H9 (cell line): ENCODE data around the gene PJA1. TPM values are rescaled to one million over a fixed set of nuclear protein-coding genes. Genes with fewer than 3 reads are reported as not detected.

Experiments used
- DNase-seq: peaks from one replicate; pipeline ENCODE4 v3.0.0-alpha.2; 2017
- H2AFZ ChIP-seq: one replicate; pipeline ENCODE4 v1.6.1; 2013; ENCODE audit warnings: mild to moderate bottlenecking, low read length, control low read depth, moderate library complexity
- H2AK5ac ChIP-seq: 2 replicates; pipeline ENCODE4 v1.6.1; 2013; ENCODE audit warnings: low read length, control low read depth, mixed read lengths; ENCODE audit not compliant: insufficient read length
- H2BK120ac ChIP-seq: one replicate; pipeline ENCODE4 v1.6.1; 2013; ENCODE audit warnings: low read depth, mild to moderate bottlenecking, low read length, control low read depth, inconsistent platforms; ENCODE audit not compliant: poor library complexity, severe bottlenecking
- H2BK12ac ChIP-seq: 2 replicates; pipeline ENCODE4 v1.6.1; 2013; ENCODE audit warnings: low read length, control low read depth, mixed read lengths, low read depth; ENCODE audit not compliant: insufficient read length
- H2BK15ac ChIP-seq: 2 replicates; pipeline ENCODE4 v1.6.1; 2013; ENCODE audit warnings: low read depth, low read length, control low read depth
- H2BK20ac ChIP-seq: one replicate; pipeline ENCODE4 v1.6.1; 2013; ENCODE audit warnings: low read depth, mild to moderate bottlenecking, low read length, control low read depth, inconsistent platforms; ENCODE audit not compliant: poor library complexity, severe bottlenecking
- H2BK5ac ChIP-seq: 2 replicates; pipeline ENCODE4 v1.6.1; 2013; ENCODE audit warnings: low read length, control low read depth, mixed read lengths; ENCODE audit not compliant: insufficient read length
- H3K14ac ChIP-seq: 2 replicates; pipeline ENCODE4 v1.6.1; 2013; ENCODE audit warnings: low read length, control low read depth; ENCODE audit not compliant: insufficient read depth
- H3K18ac ChIP-seq: 2 replicates; pipeline ENCODE4 v1.6.1; 2013; ENCODE audit warnings: low read depth, mild to moderate bottlenecking, mixed read lengths, low read length, control low read depth; ENCODE audit not compliant: insufficient read length
- H3K23ac ChIP-seq: 2 replicates; pipeline ENCODE4 v1.6.1; 2013; ENCODE audit warnings: low read length, control low read depth, mixed read lengths, low read depth; ENCODE audit not compliant: insufficient read length
- H3K23me2 ChIP-seq: 2 replicates; pipeline ENCODE4 v1.6.1; 2013; ENCODE audit warnings: low read depth, mild to moderate bottlenecking, mixed read lengths, low read length, control low read depth; ENCODE audit not compliant: insufficient read length, poor library complexity, severe bottlenecking
- H3K27ac ChIP-seq: 2 replicates; pipeline ENCODE4 v1.5.1; 2013; ENCODE audit warnings: low read length, control low read depth, mixed read lengths, low read depth; ENCODE audit not compliant: insufficient read length
- H3K27me3 ChIP-seq: 2 replicates; pipeline ENCODE4 v1.6.1; 2013; ENCODE audit warnings: low read length, control low read depth, inconsistent platforms; ENCODE audit not compliant: insufficient read depth
- H3K4ac ChIP-seq: 2 replicates; pipeline ENCODE4 v1.6.1; 2013; ENCODE audit warnings: low read depth, mild to moderate bottlenecking, control low read depth, inconsistent platforms, low read length, moderate library complexity
- H3K4me1 ChIP-seq: 2 replicates; pipeline ENCODE4 v1.6.1; 2013; ENCODE audit warnings: low read length, control low read depth, inconsistent platforms; ENCODE audit not compliant: insufficient read depth
- H3K4me2 ChIP-seq: 2 replicates; pipeline ENCODE4 v1.6.1; 2013; ENCODE audit warnings: low read length, control low read depth, mixed read lengths; ENCODE audit not compliant: insufficient read length, insufficient read depth
- H3K56ac ChIP-seq: 2 replicates; pipeline ENCODE4 v1.6.1; 2013; ENCODE audit warnings: low read depth, mild to moderate bottlenecking, mixed read lengths, low read length, control low read depth; ENCODE audit not compliant: insufficient read length
- H3K79me1 ChIP-seq: 2 replicates; pipeline ENCODE4 v1.6.1; 2013; ENCODE audit warnings: low read depth, mild to moderate bottlenecking, moderate library complexity, low read length, control low read depth, inconsistent platforms; ENCODE audit not compliant: insufficient read depth, poor library complexity, severe bottlenecking
- H3K79me2 ChIP-seq: 2 replicates; pipeline ENCODE4 v1.6.1; 2013; ENCODE audit warnings: low read length, control low read depth, inconsistent platforms; ENCODE audit not compliant: insufficient read depth
- H3K9ac ChIP-seq: 2 replicates; pipeline ENCODE4 v1.6.1; 2013; ENCODE audit warnings: low read length, control low read depth, mixed read lengths; ENCODE audit not compliant: insufficient read length; ENCODE audit errors: extremely low read depth
- H3K9me3 ChIP-seq: one replicate; pipeline ENCODE4 v1.6.1; 2013; ENCODE audit warnings: low read depth, low read length, inconsistent platforms; ENCODE audit not compliant: control insufficient read depth
- H3T11ph ChIP-seq: one replicate; pipeline ENCODE4 v1.6.1; 2013; ENCODE audit warnings: mild to moderate bottlenecking, low read length, control low read depth, inconsistent platforms
- H4K20me1 ChIP-seq: one replicate; pipeline ENCODE4 v1.6.1; 2013; ENCODE audit not compliant: control insufficient read depth, insufficient read length, insufficient read depth
- H4K5ac ChIP-seq: 2 replicates; pipeline ENCODE4 v1.6.1; 2013; ENCODE audit warnings: low read depth, mild to moderate bottlenecking, mixed read lengths, low read length, control low read depth; ENCODE audit not compliant: insufficient read length
- H4K8ac ChIP-seq: replicated peaks from 2 replicates; pipeline ENCODE4 v1.6.1; 2013; ENCODE audit warnings: low read length, control low read depth, mixed read lengths, low read depth; ENCODE audit not compliant: insufficient read length
- H4K91ac ChIP-seq: 2 replicates; pipeline ENCODE4 v1.6.1; 2013; ENCODE audit warnings: low read depth, mild to moderate bottlenecking, moderate library complexity, mixed read lengths, low read length, control low read depth; ENCODE audit not compliant: insufficient read length
- H3K27ac Mint-ChIP-seq, 3 experiments: 2 replicates in 2 of 3; 3 replicates in 1 of 3; pipeline ENCODE4 v1.8.0; 2020 to 2021; ENCODE audit warnings: mixed read lengths in 3 of 3, mild to moderate bottlenecking in 1 of 3, moderate library complexity in 1 of 3
- H3K27me3 Mint-ChIP-seq: 2 replicates; pipeline ENCODE4 v1.8.0; 2021; ENCODE audit warnings: low read depth, mild to moderate bottlenecking, moderate library complexity, mixed read lengths
- H3K36me3 Mint-ChIP-seq, 3 experiments: 2 replicates in 2 of 3; 3 replicates in 1 of 3; pipeline ENCODE4 v1.8.0; 2020 to 2021; ENCODE audit warnings: low read depth in 3 of 3, mixed read lengths in 3 of 3; ENCODE audit not compliant: insufficient read depth in 1 of 3
- H3K4me1 Mint-ChIP-seq, 2 experiments: 2 replicates each; pipeline ENCODE4 v1.8.0; 2020; ENCODE audit warnings: mixed read lengths in 2 of 2
- H3K4me3 Mint-ChIP-seq, 2 experiments: 2 replicates in 1 of 2; 3 replicates in 1 of 2; pipeline ENCODE4 v1.8.0; 2020 to 2021; ENCODE audit warnings: mild to moderate bottlenecking in 2 of 2, mixed read lengths in 2 of 2, moderate library complexity in 1 of 2
- H3K9me3 Mint-ChIP-seq, 2 experiments: 2 replicates in 1 of 2; 3 replicates in 1 of 2; pipeline ENCODE4 v1.8.0; 2020; ENCODE audit warnings: mild to moderate bottlenecking in 2 of 2, mixed read lengths in 2 of 2, moderate library complexity in 1 of 2
- CTCF ChIP-seq: fragments of 200-600 bp; sonication (generic); conservative IDR thresholded peaks from 3 replicates; pipeline ENCODE4 v1.8.0; 2021; ENCODE audit warnings: antibody characterized with exemption, mild to moderate bottlenecking
- WGBS: extraction: QIAGEN DNeasy Blood & Tissue Kit; methylation state at CpG from one replicate; pipeline ENCODE4 v1.1.7; 2013; ENCODE audit warnings: missing lambda C conversion rate, low lambda C conversion rate, mixed read lengths; ENCODE audit not compliant: insufficient read length; ENCODE audit errors: extremely low coverage; 5-methylcytosine and 5-hydroxymethylcytosine counted together
- total RNA-seq: library from RNA; stranded (reverse); gene quantifications from 2 replicates; pipeline ENCODE4 v1.2.1, GENCODE V29; 2021

Gene PJA1
- total RNA-seq, 1 experiment from 2014 or later = 41.4 TPM

GRCh38 chrX:69120476-69120875 lies 44.8 kb downstream of the PJA1 start:
- Mint-ChIP-seq H3K9me3 (peaks cover 70 to 74% of the 10 kb centered on the region in 2 experiments), H3K36me3 (peaks cover 0 to 3% (median 0%) of the 10 kb centered on the region in 3 experiments; a peak in 3 of 7 replicates), H3K4me1 (peaks cover 2 to 8% of the 10 kb centered on the region in 2 experiments; a peak in 3 of 4 replicates), H3K27ac (no peak overlapping the region), H3K4me3 (no peak overlapping the region), H3K27me3 (peaks cover 17% of the 10 kb centered on the region)
- no peak for DNase-seq
- Histone ChIP-seq H3K18ac (no peak overlapping the region), H3K14ac (no peak overlapping the region), H2AFZ (no peak overlapping the region), H3K9ac (no peak overlapping the region), H3T11ph (no peak overlapping the region), H3K9me3 (no peaks in the 10 kb centered on the region), H3K56ac (no peak overlapping the region), H2BK120ac (no peak overlapping the region), H3K4me1 (no peaks in the 10 kb centered on the region), H4K8ac (no peak overlapping the region), H4K91ac (no peak overlapping the region), H3K27ac (no peak overlapping the region), H3K79me2 (no peaks in the 10 kb centered on the region), H3K27me3 (no peaks in the 10 kb centered on the region), H2BK5ac (no peak overlapping the region), H3K23me2 (no peaks in the 10 kb centered on the region), H4K5ac (no peak overlapping the region), H3K4ac (no peak overlapping the region), H2AK5ac (no peak overlapping the region), H4K20me1 (no peaks in the 10 kb centered on the region), H3K79me1 (no peaks in the 10 kb centered on the region), H3K23ac (no peak overlapping the region), H2BK20ac (no peak overlapping the region), H2BK12ac (no peak overlapping the region), H3K4me2 (no peak overlapping the region), H2BK15ac (no peak overlapping the region)
- no peak for TF ChIP-seq CTCF
- WGBS = no CpG with 5 or more reads among the region's 5 CpGs
